RWPE2 (cell line): ENCODE data around the gene GOLGA6D.
"Not testable (repeated sequence)": the region's sequence is repeated elsewhere in the genome, so short reads cannot be mapped to it uniquely, and the experiment has no call there.

Source experiments
- ATAC-seq: fragments of 200-7000 bp; cut with Tn5 transposase; 3 replicates; pipeline ENCODE4 v1.9.1; 2021; ENCODE audit warnings: low read depth
- DNase-seq: peaks from one replicate; pipeline ENCODE4 v3.0.0-alpha.2; 2020; ENCODE audit warnings: low spot score
- H3K27ac ChIP-seq: fragments of 450-650 bp; 2 replicates; pipeline ENCODE4 v1.5.1; 2017; ENCODE audit warnings: mild to moderate bottlenecking; ENCODE audit not compliant: poor library complexity, severe bottlenecking
- H3K27me3 ChIP-seq: fragments of 250-450 bp; sonication (Bioruptor Pico); 2 replicates; pipeline ENCODE4 v1.5.1; 2021; ENCODE audit warnings: mild to moderate bottlenecking, moderate library complexity; ENCODE audit not compliant: insufficient read depth, poor library complexity, severe bottlenecking
- H3K36me3 ChIP-seq: fragments of 250-450 bp; sonication (Bioruptor Pico); 2 replicates; pipeline ENCODE4 v1.5.1; 2020; ENCODE audit warnings: low read depth, mild to moderate bottlenecking, moderate library complexity
- H3K4me1 ChIP-seq: fragments of 250-450 bp; sonication (Bioruptor Pico); 2 replicates; pipeline ENCODE4 v1.5.1; 2021; ENCODE audit warnings: mild to moderate bottlenecking, moderate library complexity; ENCODE audit not compliant: insufficient read depth, poor library complexity, severe bottlenecking
- H3K4me3 ChIP-seq: fragments of 250-450 bp; sonication (Bioruptor Pico); 2 replicates; pipeline ENCODE4 v1.5.1; 2021; ENCODE audit warnings: mild to moderate bottlenecking, moderate library complexity; ENCODE audit not compliant: severe bottlenecking
- H3K9me3 ChIP-seq: fragments of 250-450 bp; sonication (Bioruptor Pico); 2 replicates; pipeline ENCODE4 v1.5.1; 2021; ENCODE audit warnings: mild to moderate bottlenecking, moderate library complexity; ENCODE audit not compliant: severe bottlenecking
- TF ChIP-seq, protein P1 (sequence below): fragments of 450-650 bp; IDR thresholded peaks from one replicate; pipeline ENCODE4 v1.5.1; 2017; ENCODE audit warnings: mild to moderate bottlenecking, moderate library complexity; ENCODE audit not compliant: poor library complexity, severe bottlenecking

Gene GOLGA6D, protein sequence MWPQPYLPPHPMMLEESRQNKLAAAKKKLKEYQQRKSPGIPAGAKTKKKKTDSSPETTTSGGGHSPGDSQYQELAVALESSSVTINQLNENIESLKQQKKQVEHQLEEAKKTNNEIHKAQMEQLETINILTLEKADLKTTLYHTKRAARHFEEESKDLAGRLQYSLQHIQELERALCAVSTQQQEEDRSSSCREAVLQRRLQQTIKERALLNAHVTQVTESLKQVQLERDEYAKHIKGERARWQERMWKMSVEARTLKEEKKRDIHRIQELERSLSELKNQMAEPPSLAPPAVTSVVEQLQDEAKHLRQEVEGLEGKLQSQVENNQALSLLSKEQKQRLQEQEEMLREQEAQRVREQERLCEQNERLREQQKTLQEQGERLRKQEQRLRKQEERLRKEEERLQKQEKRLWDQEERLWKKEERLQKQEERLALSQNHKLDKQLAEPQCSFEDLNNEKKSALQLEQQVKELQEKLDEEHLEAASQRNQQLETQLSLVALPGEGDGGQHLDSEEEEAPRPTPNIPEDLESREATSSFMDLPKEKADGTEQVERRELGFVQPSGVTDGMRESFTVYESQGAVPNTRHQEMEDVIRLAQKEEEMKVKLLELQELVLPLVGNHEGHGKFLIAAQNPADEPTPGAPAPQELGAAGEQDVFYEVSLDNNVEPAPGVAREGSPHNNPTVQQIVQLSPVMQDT

DNA sequence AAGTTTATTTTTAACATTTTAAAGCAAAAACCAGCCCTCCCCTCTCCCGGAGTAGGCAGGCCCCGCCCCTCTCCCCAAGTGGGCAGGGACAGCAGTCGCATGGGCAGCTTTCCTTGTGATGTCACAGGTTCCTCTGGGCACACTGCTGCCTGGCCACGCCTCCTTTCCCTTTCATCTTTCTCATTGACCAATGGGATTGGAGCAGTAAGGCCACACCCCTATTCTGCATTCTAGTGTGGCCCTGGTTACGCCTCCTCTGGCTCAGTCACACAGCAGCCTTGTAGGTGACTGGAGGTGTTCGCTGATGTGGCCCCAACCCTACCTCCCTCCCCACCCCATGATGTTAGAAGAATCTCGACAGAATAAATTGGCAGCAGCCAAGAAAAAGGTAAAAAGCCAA is at the start of gene GOLGA6D:
Gene GOLGA6D (plus strand): TSS at position 264 of the 400 bp plus-strand sequence. CDS start 41 bp downstream, at position 305.
- not testable (repeated sequence) for H3K27me3 ChIP-seq

DNA sequence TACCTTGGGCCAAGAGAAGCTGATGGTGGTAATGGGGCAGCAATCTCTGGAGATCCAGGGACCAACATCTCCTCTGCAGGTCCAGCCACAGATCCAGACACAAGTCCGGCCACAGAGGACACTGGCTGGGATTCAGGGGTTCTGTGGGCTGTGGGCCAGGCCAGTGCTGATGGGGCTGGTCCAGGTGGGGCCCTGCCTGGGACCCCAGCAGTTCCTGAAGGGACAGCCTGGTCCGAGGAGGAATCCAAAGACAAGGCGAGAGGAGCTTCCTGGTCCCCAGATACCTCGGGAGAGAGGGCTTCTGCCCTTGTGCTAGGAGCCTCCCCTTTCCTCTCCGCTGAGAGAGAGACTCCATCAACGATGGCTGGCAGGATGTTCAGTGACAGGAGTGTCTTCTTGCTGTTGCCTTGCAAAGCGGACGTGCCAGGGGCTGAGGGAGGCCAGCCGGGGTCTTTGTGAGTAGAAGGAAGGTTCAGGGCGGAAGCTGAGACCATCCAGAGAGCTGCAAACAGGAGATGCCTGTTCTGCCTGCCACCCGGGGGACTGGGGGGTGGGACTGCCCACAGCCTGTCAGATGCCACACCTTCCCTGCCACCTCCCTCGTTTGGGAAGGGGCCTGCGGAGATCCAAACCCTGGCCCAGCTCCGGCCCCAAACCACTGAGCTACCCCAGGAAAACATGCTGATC is 49.0 kb upstream of the GOLGA6D start:
- H3K4me3 ChIP-seq = no peak overlapping the region
- H3K27ac ChIP-seq = no peak overlapping the region
- TF ChIP-seq, protein P1, sequence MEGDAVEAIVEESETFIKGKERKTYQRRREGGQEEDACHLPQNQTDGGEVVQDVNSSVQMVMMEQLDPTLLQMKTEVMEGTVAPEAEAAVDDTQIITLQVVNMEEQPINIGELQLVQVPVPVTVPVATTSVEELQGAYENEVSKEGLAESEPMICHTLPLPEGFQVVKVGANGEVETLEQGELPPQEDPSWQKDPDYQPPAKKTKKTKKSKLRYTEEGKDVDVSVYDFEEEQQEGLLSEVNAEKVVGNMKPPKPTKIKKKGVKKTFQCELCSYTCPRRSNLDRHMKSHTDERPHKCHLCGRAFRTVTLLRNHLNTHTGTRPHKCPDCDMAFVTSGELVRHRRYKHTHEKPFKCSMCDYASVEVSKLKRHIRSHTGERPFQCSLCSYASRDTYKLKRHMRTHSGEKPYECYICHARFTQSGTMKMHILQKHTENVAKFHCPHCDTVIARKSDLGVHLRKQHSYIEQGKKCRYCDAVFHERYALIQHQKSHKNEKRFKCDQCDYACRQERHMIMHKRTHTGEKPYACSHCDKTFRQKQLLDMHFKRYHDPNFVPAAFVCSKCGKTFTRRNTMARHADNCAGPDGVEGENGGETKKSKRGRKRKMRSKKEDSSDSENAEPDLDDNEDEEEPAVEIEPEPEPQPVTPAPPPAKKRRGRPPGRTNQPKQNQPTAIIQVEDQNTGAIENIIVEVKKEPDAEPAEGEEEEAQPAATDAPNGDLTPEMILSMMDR = no peak
- DNase-seq (peak; percentile 76), ATAC-seq (no peak)
- no peaks in the 10 kb centered on the region for H3K9me3 ChIP-seq
- H3K27me3 ChIP-seq = no peaks in the 10 kb centered on the region
- no peaks in the 10 kb centered on the region for H3K4me1 ChIP-seq
- no peaks in the 10 kb centered on the region for H3K36me3 ChIP-seq

More for the DNA sequence above, at the start of gene GOLGA6D:
- H3K36me3 ChIP-seq, ATAC-seq, H3K27ac ChIP-seq, H3K4me1 ChIP-seq, H3K9me3 ChIP-seq, DNase-seq, H3K4me3 ChIP-seq: not testable (repeated sequence)

DNA sequence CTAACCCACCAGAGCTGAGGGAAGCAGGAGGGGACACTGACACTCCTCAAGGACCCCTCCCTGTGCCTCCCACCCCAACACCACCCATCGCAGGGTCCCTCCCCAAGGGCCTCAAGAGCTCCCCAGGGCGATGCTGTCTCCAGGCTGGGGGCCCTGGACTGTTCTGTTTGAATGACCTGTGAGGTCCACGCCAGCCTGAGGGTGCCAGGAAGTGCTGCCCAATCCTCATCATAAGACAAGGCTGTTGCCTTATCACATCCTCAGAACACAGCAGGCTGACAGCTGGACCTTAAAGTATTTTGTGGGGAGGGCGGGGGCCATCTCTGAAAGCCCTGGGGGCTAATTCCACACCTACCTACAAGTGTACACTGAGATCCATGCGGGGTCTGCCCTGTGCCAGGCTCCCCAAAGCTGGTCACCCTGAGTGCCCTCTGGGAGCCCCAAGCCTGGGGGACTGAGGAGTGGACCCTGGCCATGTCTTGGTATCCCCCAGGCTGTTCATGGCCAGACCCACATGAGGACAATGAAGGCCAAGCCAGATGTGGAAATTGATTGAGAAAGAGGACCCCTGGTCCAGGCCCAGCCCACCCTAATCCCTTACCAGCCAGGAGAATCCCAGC is 48.3 kb upstream of the GOLGA6D start:
- no peak overlapping the region for H3K27ac ChIP-seq
- no peaks in the 10 kb centered on the region for H3K36me3 ChIP-seq
- ATAC-seq (no peak), DNase-seq (peak; percentile 62)
- TF ChIP-seq, protein P1 = no peak
- H3K4me1 ChIP-seq = no peaks in the 10 kb centered on the region
- H3K27me3 ChIP-seq = no peaks in the 10 kb centered on the region
- no peak overlapping the region for H3K4me3 ChIP-seq
- no peaks in the 10 kb centered on the region for H3K9me3 ChIP-seq

DNA sequence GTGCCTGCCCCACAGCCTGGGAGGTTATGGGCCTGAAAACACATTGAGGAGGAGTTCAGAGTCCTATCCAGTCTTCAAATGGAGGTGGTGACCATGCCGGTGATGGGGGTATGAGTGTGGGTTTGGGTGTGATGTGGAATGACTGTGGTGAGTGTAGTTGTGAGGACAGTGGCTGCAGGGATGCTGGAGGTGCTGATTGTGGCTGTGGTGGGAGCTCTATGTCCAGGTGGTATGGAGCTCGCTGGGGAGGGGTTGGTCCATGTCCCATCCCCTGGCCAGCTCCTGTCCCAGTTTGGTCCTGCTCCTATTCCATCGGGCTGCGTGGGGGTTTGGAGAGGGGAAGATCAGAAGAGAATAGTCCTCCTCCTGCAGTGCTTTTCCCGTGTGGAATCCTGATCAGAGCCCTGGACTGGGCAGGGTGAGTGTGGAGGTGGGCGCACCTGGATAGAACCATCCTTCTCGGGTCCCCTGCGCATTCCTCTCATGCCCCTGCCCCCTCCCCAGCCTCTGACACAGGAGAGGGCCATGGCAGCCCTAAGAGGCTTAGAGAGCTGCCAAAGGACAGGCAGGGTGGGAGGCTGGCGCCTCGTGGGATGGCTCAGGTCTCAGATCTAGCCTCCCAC is 47.5 kb upstream of the GOLGA6D start:
- no peak for ATAC-seq
- Histone ChIP-seq H3K4me3 (no peak overlapping the region), H3K36me3 (no peaks in the 10 kb centered on the region), H3K4me1 (no peaks in the 10 kb centered on the region), H3K27ac (no peak overlapping the region), H3K27me3 (no peaks in the 10 kb centered on the region), H3K9me3 (no peaks in the 10 kb centered on the region)
- DNase-seq = peak; percentile 64
- TF ChIP-seq, protein P1 = no peak
